Measurements from ENCODE around the gene SPATA1.
"Not testable (repeated sequence)": the region's sequence is repeated elsewhere in the genome, so short reads cannot be mapped to it uniquely, and the experiment has no call there.

Gene SPATA1

DNA sequence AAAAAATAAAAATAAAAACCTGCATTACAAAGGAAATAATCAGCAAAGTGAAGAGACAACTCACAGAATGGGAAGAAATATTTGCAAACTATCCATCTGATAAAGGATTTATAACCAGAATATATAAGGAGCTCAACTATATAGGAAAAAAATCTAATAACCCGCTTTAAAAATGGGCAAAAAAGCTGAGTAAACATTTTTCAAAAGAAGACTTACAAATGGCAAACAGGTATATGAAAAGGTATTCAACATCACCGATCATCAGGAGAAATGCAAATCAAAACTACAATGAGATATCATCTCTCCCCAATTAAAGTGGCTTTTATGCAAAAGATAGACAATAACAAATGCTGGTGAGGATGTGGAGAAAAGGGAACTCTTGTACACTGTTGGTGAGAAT lies 4.0 kb downstream of the SPATA1 start:
- no peak for DNase-seq

DNA sequence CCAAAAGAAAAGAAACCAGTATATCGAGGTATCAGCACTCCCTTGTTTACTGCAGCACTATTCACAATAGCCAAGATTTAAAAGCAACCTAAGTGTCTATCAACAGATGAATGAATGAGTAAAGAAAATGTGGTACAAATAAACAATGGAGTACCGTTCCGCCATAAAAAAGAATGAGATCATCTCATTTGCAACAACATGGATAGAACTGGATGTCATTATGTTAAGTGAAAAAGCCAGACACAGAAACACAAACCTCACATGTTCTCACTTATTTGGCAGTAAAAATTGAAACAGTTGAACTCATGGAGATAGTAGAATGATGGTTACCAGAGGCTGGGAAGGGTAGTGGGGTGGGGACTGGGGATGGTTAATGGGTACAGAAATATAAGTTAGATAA lies 4.5 kb downstream of the SPATA1 start:
- DNase-seq, result no peak

DNA sequence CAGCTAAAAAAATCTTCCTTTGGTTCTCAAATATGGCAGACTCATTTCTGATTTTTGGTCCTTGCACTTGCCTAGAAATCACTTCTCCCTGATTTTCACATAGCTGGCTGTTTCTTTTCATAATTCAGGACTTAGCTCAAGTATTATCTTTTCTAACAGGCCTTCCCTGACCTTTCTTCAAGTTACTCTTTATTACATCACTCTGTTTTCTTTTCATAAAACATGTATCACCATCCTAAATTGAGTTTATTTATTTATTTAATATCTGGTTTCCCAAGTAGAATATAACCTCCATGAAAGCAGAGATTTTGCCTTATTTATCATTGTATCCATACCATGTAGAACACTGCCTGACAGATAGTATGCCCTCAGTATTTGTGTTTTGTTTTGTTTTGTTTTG lies 18.4 kb downstream of the SPATA1 start:
- no peak for DNase-seq

DNA sequence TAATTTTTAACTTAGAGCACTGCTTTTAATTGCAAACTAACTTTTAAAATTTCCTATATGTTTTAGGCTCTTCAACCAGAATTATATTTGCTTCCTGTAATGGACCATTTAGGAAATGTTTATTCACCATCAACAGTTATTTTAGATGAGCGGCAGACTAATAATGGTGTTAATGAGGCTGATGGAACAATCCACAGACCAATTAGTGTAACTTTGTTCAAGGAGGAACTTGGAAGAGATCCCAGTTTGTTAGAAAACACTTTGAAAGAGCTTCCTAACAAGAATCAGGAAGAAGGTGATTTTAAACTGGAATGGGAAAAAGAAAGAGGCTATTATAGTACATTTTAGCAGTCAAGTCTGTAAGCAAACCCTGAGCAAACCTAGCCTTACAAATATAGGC lies 19.6 kb downstream of the SPATA1 start:
- no peak for DNase-seq

DNA sequence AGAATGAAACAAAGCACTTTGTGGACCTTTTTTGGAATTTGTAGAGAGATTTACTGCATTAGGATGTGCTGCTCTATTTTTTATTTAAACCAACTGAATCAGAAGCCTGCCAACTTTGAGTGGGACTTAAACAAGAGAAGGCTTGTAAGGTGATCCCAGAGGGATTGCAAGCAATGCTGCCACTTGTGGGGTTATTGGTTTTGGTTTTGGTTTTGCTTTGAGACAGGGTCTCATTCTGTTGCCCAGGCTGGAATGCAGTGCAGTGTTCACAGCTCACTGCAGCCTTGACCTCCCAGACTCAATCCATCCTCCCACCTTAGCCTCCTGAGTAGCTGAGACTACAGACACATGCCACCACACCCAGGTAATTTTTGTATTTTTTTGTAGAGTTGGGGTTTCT lies 32.4 kb downstream of the SPATA1 start:
- no peak for DNase-seq

DNA sequence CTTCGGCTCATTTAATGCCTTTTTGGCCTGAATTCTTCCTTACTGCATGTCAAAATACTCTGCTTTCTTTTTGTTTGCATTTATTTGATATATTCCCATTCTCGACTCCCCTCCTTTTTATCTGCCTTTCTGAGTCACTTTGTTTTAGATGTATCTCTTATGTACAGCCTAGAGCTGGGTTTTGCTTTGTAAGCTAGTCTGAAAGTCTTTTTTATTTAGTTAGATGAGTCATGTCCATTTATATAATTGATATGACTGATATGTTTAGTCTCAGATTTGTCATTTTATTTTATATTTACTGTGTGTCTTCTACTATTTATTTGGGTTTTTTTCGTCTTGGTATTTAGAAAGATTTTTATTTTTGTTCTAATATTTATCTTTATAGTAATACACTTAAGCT lies 33.8 kb downstream of the SPATA1 start:
- no peak for DNase-seq

DNA sequence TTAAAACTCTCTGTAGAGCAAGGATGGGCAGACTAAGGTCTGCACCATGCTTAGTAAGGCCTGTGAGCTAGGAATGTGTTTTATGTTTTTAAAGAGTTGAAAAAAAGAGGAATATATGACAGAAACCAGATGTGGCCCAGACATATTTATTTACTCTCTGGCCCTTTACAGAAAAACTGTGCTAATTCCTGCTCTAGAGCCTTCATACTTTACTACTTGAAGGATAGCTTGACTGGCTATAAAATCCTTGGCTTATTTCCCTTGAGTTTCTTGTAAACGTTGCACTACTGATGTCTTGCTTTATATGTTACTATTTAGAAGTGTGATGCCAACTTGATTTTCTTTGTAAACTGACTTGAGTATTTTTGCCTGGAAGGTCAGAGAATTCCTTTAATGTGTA lies 34.6 kb downstream of the SPATA1 start:
- DNase-seq, result no peak

DNA sequence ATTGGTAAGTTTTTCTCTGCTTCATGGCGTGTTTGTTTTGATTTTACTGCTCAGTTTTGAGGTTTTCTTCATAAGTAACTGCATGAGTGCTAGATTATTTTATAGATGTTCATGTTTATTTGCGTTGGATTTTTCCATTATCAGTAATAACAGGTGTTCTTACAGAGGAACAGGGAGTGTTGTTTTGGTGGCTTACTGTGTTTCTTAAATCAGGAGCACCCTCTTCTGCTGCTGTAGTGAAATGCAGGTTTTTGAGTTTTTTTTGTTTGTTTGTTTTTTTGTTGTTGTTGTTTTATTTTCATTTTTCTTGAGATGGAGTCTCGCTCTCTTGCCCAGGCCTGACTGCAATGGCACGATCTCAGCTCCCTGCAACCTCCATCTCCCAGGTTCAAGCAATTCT lies 35.5 kb downstream of the SPATA1 start:
- no peak for DNase-seq

DNA sequence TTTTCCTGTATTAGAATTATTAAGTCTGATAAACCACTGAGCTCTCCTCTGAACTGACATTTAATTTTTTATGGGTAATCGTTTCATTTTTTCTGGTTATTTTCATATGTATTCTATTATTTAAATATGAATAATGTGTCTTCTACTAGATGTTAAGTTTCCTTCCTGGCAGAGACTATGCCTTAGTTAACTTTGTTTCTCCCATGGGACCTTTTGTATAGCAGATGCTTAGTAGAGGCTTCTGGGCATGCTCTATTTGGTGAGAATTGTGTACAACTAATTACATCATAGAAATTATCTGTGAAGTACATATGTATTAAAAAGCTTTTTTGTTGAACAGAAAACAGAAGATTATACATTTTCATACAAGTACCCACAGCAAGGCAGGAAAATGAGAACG lies 44.6 kb downstream of the SPATA1 start:
- DNase-seq, result no peak

DNA sequence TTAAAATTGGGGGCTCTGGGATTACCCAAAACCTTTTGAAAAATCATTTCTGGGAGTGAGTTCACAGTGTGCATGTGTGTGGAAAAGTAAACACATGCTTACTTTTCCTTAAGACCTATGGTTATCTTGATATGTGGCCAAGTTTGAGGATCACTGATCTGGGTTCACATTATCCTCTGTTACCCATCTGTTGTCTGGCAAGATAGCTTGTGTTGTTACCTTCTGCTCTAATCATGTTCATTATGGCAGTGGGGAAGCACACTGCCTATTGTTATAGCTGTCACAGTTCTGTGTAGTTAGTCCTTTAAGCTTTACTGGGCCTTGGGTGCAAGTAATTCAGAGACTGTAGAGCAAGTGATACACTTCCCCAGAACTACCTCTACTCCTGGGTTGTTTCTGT lies 63.0 kb downstream of the SPATA1 start:
- DNase-seq, result no peak

DNA sequence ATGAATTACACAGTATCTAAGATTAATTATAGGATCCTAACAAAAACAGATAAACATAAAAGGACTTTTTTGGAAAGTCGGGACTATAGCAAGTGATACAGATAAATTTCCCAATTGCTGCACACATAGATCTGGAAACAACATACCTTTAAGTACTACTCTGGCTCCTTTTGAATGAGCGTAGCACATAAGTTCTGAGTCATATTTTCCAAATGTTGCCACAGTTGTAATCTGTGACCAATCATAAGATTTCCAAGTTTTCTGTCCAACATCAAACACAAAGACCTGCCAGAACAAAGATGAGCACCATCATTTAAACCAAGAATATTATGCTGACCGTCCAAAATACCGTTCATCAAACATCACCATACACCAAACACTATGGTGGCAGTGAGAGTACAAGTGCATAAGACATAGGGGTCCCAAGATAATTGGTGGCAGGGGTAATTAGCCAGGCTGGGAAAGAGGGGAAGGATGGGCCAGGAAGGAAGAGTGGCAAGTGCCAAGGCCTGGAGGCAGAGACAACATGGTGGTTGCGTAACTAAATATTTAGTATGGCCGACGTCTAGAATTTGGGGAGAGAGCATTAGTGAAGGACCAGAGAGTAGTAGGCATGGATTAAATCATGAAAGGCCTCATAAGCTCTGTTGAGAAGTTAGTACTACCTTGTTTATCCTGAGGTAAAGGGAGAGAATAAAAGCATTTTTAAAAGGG lies 64.4 kb downstream of the SPATA1 start:
- DNase-seq, result no peak

DNA sequence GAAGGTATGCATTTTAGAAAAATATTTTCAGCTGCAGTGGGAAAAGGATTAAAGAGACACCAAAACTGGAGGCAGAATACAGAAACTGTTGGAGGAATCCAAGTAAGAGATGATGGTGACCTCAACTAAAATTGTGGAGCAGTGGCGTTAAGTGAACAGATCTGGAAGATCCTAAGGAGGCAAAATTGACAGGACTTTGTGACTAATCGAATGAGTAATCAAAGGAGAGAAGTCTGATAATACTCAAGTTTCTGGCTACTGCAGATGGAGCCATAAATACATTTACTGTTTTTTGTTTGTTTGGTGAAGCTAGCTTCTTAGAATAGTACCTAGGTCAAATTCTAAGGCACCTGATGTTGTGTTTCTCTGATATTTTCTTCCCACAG lies 65.0 kb downstream of the SPATA1 start:
- DNase-seq, result no peak

DNA sequence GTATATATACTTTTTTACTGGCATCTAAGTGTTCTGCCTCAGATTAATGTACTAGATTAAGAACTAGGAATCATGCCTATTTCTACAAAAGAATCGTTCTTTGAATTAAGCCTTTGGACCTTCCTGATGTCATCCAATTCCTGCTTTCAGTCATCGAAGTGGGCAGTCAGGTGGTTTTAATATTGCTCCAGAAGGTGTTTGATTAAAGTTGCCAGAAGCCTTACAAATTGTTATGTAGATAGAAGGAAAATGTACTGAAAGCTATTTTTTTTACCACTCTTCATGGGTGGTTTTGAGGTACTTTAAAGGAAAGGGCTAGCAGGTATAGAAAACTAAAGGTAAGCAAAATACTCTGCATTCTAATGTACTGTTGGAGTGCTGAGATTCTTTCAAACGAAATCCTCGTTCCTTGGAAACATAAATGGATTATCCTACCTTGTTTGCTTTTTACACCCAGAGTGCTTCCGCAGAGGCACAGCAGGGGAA lies 67.3 kb downstream of the SPATA1 start:
- no peak for DNase-seq

DNA sequence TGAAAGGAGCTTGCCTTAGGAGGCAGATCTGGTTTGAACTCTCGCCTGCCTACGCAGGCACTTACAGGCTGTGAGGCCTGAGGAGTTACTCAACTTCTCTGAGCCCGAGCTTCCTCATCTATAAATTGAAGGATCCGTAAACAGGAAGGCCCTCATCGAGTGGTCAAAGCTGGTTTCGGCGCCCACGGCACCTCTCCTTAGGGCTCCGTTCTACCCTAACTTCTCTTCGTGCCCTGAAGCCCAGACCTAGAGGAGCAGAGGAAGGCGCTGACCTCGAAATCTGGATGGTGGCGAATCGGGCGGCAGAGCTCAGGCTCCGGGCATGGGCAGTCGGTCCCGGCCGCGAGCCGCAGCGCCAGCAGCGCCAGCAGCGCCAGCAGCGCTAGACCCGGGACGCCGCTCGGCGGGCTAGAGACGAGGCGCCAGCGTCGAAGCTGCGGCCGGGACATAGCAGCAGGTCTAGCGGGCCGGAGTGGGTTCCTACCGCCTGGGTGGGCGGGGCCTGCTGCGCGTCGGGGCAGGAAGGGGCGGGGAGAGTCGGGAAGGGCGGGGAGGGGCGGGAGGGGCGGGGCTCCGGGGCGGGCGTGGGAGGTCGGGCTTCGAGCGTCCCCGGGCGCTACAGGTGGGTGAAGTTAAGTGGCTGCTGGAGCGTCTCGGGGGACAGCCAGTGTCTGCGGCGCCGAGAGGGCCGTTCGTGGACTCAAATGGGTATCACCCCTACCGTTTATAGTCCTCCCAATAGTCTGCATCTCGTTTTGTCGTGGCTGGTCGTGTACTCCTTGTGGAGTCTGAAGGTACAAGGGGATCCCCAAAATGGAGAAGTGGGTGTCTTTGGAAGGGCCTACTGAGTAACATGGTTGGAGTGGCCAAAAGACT lies 68.0 kb downstream of the SPATA1 start, which contains the start of gene CTBS:
TSS of gene CTBS (minus strand) at position 474 of the 876 bp plus-strand sequence. CDS start at position 449, 25 bp downstream.
- peak; percentile 80 for DNase-seq

DNA sequence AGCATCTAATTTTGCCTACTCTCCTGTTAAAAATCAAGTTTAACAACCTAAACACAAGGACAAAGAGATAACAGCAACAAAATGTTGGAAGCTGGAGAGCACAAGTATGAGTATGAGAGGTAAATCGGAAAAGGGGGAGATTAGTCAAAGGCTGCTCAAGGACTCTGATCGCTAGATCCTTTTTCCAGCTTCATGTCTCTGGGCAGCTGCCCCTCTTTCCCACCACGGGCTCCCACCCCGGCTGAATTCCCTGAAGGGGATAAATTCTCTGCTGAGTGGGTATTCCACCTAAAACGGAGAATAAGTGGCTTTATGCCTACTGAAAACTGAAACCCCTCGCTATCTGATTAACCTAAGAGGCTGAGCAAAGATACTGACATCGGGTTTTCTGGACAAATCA lies 68.8 kb downstream of the SPATA1 start:
- no peak for DNase-seq

DNA sequence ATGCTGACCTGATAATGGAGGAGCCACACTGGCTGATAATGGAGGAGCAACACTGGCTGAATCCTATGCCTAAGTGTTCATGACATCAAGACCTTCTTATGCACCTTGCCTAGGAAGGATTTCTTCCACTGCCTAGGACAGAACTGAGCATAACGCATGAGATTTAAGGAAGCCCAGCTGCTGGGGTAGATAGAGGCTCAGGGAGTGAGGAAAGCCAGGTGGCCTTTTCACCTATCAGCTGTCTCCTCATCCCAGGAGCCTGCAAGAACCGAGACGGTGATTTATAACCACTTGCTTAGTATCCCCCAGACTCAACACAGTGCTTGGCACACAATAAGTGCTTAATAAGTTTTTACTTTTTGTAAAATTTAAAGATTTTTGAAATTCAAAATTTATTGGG lies 75.5 kb downstream of the SPATA1 start:
- DNase-seq, result no peak

DNA sequence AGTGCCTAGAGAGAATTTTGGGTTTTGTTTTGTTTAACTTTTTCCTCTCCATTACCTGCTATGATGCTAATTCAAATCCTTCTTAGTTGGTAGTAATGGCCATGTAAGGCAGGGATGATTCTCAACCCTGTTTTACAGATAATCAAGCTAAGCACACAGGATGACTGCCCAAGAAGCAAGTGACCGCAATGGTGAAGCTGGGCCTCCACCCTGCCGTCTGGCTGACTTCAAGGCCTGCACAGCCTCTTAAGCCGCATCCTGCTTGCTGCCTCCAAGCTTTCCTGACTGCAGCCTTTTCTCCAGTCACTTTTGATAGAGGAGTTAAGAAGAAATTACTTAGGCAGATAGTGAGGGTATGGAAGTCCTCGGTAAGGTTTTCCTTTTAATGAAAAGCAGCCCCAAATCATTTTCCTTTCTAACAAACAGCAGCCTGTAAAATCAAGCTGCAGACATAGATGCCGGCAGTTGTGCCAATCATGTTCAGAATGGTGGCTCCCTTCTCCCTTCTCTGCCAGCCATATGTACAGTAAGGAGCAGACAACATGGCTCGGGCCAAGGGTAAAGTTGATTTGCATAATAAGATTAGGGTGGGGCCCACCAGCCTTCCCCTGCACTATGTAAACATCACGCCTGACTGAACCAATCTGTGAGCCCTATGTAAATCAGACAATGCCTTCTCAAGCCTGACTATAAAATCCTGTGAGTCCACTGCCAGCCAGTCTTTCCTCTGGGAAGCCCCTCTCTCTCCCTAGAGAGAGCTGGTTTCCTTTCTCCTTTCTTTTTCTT lies 76.8 kb downstream of the SPATA1 start:
- no peak for DNase-seq

DNA sequence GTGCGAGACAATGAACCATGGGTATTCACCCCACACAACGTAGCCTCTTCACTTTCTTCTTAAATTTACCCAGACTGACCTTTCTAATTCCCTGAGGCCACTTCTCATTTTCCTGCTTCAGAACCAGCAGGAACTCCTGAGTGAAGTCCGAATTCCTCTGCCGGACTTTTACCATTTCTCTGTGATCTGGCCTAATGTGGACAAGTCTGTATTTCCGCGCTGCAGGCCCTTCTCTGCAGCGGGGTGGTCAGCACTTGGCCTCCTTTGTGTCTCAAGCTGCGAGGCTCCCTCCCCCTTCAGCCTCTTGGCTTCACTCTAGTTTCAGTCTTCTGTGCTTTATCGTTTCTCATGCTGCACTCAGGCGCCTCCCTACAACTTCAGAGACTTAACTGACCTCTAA lies 77.5 kb downstream of the SPATA1 start:
- no peak for DNase-seq

DNA sequence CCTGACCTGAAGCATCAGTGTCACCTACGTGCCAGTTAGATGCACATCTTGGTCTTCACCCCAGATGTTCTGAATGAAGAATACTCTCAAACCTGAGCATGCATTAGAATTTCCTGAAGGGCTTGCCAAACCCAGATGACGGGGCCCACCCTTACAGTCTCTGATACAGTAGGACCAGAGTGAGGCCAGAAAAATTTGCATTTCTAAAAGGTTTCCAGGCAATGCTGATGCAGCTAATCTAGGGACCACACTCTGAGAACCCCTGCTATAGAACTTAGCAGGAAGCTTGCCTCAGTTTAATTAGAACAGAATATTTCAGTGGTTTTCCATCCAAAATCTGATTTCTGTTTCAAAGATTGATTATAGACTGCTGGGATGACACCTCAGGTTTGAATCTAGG lies 77.9 kb downstream of the SPATA1 start:
- no peak for DNase-seq

DNA sequence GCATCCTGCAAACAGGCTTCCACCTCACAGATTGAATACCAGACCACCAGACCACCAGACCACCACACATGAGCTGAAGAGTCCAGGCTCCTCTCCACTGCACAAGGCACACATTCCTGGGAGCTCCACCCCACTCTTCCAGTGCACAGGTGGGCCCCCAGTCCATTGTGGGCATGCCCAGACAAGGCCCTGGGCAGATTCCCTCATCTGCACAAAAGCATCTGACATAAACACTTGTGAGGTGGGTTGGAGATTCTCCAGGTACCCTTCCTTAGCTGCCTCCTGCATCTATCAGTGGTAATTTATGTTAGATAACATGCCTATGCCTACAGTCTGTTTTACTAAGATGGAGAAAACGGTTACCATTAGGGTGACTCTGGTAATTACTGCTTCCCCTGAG lies 79.6 kb downstream of the SPATA1 start:
- DNase-seq, result no peak

DNA sequence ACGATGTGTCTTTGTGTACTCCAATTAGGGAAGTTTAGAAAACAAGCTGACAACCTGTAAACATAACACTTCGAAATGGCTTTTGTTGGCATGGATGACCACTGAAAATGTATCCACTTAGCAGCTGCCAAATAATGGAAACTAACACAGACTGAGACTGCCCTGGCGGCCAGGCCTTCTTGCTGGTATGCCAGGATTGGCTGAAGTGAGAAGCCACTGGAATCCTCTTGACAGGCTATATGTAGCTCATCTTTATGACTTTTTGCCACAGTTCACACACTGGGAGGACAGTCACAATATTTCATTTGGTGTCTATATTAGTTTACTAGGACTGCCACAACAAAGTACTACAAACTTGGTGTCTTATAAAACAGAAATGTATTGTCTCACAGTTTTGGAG lies 80.9 kb downstream of the SPATA1 start:
- no peak for DNase-seq

DNA sequence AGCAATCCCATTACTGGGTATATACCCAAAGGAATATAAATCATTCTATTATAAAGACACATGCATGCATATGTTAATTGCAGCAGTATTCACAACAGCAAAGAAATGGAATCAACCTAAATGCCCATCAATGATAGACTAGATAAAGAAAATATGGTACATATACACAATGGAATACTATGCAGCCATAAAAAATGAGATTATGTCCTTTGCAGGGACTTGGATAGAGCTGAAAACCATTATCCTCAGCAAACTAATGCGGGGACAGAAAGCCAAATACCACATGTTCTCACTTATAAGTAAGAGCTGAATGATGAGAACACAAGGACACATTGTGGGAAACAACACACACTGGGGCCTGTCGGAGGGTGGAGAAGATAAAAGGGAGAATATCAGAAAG lies 88.8 kb downstream of the SPATA1 start:
- not testable (repeated sequence) for DNase-seq

DNA sequence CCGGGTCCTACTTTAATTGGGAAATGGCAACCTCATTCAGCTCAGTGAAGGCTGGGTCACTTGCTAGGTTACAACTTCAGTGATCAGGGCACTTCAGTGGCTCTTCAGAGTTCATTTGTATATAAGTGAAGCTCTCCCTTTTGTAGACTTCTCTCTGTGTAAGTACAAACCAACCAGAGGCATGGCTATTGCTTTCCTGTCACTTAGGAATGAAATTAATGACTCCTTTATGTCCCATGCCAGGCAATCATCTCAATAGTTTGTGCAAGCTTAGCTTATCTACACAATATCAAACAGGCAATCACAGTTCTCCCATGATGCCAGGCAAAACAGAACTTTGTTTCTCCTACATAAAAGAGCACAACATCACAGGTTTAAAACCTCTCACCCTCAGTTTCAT lies 90.8 kb downstream of the SPATA1 start:
- no peak for DNase-seq

Data from effector CD4-positive, alpha-beta T cell (primary cell).